Measurements from ENCODE around the gene RABAC1.
"Not testable (repeated sequence)": the region's sequence is repeated elsewhere in the genome, so short reads cannot be mapped to it uniquely, and the experiment has no call there.

The RABAC1 gene, protein sequence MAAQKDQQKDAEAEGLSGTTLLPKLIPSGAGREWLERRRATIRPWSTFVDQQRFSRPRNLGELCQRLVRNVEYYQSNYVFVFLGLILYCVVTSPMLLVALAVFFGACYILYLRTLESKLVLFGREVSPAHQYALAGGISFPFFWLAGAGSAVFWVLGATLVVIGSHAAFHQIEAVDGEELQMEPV

DNA sequence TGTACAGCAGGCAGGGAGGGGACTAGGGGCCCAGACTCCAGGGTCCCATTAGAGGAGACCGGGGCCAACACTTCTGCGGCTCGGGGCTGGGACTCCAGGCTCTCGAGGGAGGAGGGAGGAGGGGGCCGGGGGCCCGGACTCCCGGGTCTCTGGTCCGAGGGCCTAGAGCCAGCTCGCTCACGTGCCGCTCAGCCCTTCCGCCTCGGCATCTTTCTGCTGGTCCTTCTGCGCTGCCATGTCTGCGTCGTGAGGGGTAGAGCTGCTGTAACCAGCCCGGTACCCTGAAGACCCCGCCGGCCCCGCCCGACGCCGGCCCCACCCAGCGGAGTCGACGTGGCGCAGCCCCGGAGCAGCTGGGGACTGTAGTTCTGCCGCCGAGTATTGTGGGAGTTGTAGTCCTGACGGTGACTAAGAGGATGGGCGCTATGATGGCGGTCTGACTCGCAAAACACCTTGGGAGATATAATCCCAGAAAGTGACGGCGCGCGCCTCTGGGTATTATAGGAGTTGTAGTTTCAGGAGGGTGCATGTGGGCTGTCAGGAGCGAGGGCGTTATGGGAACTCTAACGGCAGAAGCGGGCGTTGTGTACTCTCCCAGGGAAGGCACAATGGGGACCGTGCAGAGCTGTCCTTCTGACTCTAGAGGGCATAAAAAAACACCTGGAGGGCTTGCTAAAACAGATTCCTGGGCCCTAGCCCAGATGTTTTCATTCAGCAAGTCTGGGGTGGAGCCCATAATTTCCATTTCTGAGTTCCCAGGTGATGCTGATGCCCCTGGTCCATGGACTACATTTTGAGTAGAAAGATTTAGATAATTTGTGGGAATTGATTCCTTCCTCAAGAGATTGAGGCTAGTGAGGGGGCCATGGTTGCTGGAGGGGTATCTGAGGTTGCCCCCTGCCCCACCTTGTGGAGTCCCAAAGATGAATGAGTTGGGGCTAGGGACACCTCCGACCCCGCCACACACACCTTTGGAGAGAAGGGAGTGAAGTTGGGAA, at the start of gene RABAC1:
RABAC1 (minus strand) TSS at position 266 of the 998 bp plus-strand sequence; CDS start at position 237, 29 bp downstream.
- DNase-seq: peak; percentile 84 to 85

DNA sequence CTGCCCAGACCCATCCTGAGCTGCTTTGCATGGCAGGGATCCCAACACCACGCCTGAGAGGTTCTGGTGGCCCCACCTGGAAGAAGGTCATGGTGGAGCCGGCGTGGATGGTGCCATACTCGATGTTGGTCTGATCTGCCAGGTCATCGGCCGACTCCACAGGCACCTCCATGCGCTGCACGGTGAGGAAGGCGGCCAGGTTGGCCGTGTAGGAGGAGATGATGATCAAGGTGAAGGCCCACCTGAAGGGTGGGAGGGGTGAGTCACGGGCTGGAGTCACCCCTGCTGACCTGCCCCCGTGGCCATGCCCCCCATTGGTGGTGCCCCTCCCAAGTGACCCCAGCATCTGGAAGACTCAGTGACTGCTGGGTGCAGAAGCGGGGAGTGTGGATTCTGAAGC, 47.4 kb upstream of the RABAC1 start:
- DNase-seq: no peak

DNA sequence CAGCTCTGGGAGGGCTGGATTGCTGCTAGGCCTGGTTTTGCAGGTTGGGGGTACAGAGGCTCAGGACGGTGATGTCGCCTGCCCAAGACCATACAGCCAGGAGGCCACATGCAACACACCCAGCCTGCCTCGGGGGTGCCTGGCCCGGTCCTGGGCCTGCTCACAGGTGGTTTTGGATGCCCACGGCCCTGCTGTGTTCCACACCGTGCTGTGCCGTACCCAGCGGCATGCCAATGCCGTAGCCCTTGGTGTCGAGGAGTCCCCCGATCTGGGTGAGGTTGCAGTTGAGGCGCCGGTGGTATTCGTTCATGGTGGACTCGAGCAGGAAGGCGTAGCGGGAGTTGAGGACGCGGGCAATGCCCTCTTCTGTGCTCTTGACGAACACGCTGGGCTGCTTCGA, 46.4 kb upstream of the RABAC1 start:
- DNase-seq: no peak

- DNase-seq: no peak
Measured at GRCh38 chr19:42003506-42004294, 44.6 kb upstream of the RABAC1 start.

DNA sequence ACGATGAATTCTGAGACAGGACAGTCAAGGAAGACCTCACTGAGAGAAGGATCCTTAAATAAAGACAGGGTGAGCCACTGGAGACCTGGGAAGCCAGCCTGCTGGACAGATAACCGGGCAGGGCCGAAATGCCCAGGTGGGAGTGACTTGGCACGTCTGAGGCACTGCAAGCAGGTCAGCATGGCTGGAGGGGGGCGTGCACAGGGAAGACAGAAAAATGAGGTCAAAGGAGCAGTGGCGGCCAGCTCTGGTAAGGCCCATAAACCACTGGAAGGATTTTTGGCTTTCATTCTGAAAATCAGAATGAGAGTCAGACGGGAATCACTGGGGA, 40.7 kb upstream of the RABAC1 start:
- no peak for DNase-seq

GRCh38 chr19:41999071-41999877, 40.2 kb upstream of the RABAC1 start:
- no peak for DNase-seq

- no peak for DNase-seq
Measured at GRCh38 chr19:41998246-41999020, 39.3 kb upstream of the RABAC1 start.

GRCh38 chr19:41997851-41998229, 38.7 kb upstream of the RABAC1 start:
- DNase-seq: no peak

DNA sequence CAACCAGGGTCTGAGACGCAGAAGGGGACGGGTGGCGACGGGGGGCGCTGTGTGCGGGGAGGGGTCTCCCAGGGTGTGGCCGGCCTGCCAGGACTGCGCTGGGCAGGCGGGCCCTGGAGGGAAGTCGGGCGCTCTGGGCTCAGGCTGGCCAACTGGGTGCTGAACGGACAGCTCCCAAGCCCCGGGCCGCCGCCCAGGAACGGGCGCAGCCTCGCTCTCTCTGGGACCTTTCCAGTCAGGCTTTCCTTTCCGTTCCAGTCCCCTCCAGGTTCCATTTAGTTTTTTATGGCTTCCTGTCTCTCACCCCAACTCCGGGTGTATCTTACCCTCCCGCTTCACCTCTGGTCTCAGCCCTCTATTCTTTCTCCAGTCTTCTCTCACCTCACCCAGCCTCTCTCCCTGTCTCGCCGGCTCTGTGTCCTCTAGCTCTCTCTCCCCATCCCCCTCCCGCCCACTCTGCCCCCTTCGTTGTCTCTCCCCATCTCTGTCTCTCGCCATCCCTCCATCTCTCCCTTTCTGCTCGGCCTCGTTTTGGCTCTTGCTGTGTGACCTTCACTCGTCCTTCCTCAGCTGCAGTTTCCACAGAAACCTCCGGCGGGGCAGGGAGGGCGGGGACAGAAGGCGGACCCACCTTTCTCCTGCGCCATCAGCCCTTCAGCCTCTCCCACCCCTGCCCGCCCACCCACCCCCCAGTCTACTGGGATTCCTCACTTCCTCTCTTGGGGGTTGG, 38.2 kb upstream of the RABAC1 start:
- peak in 1 of 2 experiments; percentile 13 for DNase-seq

- DNase-seq: no peak
Measured at GRCh38 chr19:41995959-41996797, 37.1 kb upstream of the RABAC1 start.

DNA sequence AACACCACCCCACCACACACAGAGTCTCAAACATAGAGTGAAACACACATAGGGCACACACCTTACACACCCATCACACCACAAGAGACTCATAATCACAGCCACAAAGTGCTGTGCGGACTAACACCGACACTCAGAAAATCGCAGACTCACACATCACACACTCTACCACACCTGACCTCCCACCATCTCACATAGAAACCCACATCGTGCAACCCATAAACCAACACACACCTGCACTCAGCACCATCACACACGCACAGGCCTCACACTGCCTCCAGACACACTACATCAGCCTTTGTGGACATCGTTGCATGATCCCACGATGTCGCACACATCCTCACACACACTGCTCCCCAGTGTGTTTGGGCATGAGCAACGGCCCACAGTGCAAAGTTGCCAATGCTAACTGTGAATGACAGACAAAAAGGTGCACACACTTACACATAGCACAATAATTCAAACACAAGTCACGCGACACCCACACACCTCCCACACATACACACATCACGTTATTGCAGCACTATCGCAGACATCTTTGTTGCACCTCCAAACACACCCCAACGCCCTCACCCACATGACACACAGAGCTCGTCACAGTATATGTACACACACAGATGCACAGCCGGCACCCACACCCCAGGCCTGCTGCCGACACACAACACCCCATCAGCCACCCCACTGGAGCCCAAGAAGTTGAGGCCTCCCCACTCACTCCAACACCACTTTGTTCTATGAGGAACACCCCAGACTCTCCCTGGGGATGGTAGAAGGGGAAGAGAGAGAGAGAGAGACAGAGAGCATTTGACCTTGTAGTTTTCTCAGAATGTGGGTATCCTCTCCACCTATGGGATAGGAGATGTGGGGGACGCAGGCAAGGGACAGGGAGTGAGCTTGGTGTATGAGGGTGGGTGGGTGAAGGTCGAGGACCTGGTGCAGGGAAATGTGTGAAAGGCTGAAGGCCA, 36.2 kb upstream of the RABAC1 start:
- DNase-seq: no peak

GRCh38 chr19:41994521-41994971, 35.4 kb upstream of the RABAC1 start:
- peak in 1 of 2 experiments; percentile 16 for DNase-seq

DNA sequence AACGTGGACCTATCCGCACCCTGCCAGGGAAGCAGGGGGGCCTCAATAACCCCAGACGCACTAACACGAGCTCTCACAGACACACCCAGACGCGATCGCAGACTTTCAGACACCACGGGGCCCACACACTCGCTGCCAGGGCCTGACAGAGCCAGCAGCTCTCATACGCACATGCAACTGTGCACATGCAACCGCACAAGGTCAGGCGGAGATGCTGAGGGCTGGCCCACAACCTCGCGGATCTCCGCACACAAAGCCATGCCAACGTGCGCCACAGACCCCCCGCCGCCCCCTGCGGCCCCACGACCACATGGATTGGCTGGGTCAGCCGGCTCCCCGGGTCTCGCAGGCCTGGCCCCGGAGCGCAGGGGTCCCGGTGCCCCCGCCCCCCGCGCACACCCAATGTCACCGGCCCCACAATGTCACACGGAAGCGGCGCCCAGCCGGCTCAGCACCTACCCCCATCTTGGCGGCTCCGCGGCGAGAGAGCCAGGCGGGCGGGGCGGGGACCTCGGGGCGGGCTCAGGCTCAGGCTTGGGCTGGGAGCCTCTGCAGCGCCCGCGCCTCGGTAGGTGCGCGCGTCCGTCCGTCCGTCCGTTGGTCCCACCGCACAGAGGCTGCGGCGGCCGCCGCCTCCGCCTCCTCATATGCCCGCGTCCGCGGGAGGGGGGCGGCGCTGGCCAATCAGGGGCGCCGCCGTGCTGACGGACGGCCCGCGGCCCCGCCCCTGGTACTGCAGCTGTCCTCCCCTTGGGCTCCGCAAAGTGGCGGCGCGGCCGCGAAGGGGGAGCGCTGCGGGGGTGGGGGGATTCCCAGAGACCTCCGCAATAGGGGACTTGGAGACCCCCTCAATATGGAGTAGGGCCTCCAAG, 34.7 kb upstream of the RABAC1 start, which contains the start of gene ATP1A3:
ATP1A3 (minus strand) TSS at position 619 of the 872 bp plus-strand sequence; CDS start at position 465, 154 bp downstream.
- peak; percentile 32 to 42 for DNase-seq

GRCh38 chr19:41991925-41992569, 32.9 kb upstream of the RABAC1 start:
- DNase-seq: not testable (repeated sequence)

- no peak for DNase-seq
Measured at GRCh38 chr19:41991025-41991424, 31.9 kb upstream of the RABAC1 start.

DNA sequence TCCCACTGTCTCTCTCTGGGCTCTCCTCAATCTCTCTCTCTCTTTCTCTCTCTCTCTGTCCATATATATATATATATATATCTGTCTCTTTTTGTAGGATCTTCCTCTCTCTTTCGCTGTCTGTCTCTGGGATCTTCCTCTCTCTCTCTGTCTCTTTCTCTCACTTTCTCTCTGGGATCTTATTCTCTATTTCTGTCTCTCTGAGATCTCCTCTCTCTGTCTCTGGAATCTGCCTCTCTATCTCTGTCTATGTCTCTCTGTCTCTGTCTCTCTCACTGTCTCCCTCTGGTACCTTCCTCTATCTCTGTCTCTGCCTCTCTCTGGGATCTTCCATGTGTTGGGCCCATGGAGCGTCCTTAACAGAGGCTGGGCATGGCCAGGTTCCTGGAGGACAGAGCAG, 31.5 kb upstream of the RABAC1 start:
- DNase-seq: no peak

DNA sequence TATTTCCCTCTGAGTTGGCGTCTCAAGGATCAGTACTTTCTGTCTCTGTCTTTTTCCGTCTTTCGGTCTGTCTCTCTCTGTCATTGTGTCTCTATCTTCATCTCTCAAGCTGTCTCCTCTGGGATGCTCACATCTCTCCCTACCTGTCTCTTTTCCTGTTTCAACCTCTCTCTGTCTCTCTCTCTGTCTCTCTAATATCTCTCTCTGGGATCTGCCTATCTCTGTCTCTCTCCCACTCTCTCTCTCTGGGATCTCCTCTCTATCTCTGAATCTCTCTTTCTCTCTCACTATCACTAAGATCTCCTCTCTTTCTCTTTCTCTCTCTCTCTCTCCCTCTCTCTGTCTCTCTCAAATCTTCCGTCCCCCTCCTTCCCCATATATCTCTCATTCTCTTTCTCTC, 30.9 kb upstream of the RABAC1 start:
- no peak for DNase-seq

Measured in activated CD4-positive, alpha-beta T cell treated with anti-CD3 and anti-CD28 coated beads, Interleukin-2, amount 50 U/mL, for 4 hours (primary cell).